ENCODE results near the gene CDH13. TPM values are rescaled to one million over a fixed set of nuclear protein-coding genes. Genes with fewer than 3 reads are reported as not detected.
A peak's percentile ranks its signal among the peaks of the same experiment; 100 is the strongest.

Gene CDH13
- total RNA-seq, 4 donors from 2014 or later: 3.4 to 14.8 (median 6.5) TPM

- intact Hi-C loops (cut with DNase I): loop anchor here (10.0 kb wide), 1 partner anchor 62 kb away; no protein-coding TSS in a partner anchor
- no peak for DNase-seq
- H3K27ac ChIP-seq: no peak overlapping the region
- peaks cover 4 to 12% of the 10 kb centered on the region in 2 donors for H3K4me1 ChIP-seq
- no peaks in the 10 kb centered on the region for H3K36me3 ChIP-seq
- no peaks in the 10 kb centered on the region for H3K27me3 ChIP-seq
- no peaks in the 10 kb centered on the region for H3K9me3 ChIP-seq
- WGBS, 2 donors: 80 to 89% methylated on average over 2 of the region's 2 CpGs
- TF ChIP-seq POLR2A (IDR thresholded peaks at IDR 0.05): no peak
- TF ChIP-seq, protein P1, sequence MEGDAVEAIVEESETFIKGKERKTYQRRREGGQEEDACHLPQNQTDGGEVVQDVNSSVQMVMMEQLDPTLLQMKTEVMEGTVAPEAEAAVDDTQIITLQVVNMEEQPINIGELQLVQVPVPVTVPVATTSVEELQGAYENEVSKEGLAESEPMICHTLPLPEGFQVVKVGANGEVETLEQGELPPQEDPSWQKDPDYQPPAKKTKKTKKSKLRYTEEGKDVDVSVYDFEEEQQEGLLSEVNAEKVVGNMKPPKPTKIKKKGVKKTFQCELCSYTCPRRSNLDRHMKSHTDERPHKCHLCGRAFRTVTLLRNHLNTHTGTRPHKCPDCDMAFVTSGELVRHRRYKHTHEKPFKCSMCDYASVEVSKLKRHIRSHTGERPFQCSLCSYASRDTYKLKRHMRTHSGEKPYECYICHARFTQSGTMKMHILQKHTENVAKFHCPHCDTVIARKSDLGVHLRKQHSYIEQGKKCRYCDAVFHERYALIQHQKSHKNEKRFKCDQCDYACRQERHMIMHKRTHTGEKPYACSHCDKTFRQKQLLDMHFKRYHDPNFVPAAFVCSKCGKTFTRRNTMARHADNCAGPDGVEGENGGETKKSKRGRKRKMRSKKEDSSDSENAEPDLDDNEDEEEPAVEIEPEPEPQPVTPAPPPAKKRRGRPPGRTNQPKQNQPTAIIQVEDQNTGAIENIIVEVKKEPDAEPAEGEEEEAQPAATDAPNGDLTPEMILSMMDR (IDR thresholded peaks at IDR 0.05): no peak
- H3K4me3 ChIP-seq (replicated peaks in 1 of 3): no peak overlapping the region
Measured at GRCh38 chr16:83296505-83296904, 669.7 kb downstream of the CDH13 start.

GRCh38 chr16:83298541-83298940, 671.8 kb downstream of the CDH13 start:
- intact Hi-C loops (cut with DNase I): loop anchor here (10.0 kb wide), 1 partner anchor 64 kb away; no protein-coding TSS in a partner anchor
- H3K27me3 ChIP-seq: no peaks in the 10 kb centered on the region
- peak overlapping the region; percentile 2 to 67 (median 45) for H3K27ac ChIP-seq
- TF ChIP-seq POLR2A (IDR thresholded peaks at IDR 0.05): no peak
- TF ChIP-seq, protein P1 (IDR thresholded peaks at IDR 0.05): no peak
- peak; percentile 66 to 68 for DNase-seq
- peaks cover 4 to 12% of the 10 kb centered on the region in 2 donors for H3K4me1 ChIP-seq
- H3K9me3 ChIP-seq: no peaks in the 10 kb centered on the region
- no peaks in the 10 kb centered on the region for H3K36me3 ChIP-seq
- H3K4me3 ChIP-seq (replicated peaks in 1 of 3): no peak overlapping the region

DNA sequence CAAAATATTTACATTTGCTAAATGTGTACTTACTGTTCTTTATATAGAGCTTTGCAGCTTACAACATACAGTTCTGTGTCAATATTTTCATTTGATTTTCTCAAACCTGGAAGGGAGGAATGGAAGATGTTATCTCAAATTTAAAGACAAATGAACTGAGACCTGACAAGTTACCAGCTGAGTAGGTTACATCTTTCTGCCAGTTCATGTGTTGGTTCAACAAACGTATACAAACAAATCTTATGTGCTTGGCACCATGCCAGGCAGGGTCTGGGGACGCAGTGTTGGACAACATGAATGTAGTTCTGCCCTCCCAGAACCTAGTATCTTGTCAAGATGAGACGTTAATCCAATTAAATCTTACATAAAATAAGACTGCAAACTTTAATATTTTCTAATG, 673.6 kb downstream of the CDH13 start:
- Histone ChIP-seq H3K27me3 (no peaks in the 10 kb centered on the region), H3K4me3 (replicated peaks in 1 of 3) (no peak overlapping the region), H3K4me1 (peaks cover 4 to 12% of the 10 kb centered on the region in 2 donors), H3K27ac (no peak overlapping the region), H3K36me3 (no peaks in the 10 kb centered on the region), H3K9me3 (no peaks in the 10 kb centered on the region)
- DNase-seq: no peak
- intact Hi-C loops (cut with DNase I): no loop called here
- no peak for TF ChIP-seq POLR2A (IDR thresholded peaks at IDR 0.05)
- TF ChIP-seq, protein P1 (IDR thresholded peaks at IDR 0.05): no peak
- WGBS, 2 donors: 53 to 54% methylated on average over 3 of the region's 3 CpGs

- WGBS, 2 donors: 69 to 80% methylated on average over 4 of the region's 4 CpGs
- H3K36me3 ChIP-seq: no peaks in the 10 kb centered on the region
- no peaks in the 10 kb centered on the region for H3K9me3 ChIP-seq
- no peaks in the 10 kb centered on the region for H3K27me3 ChIP-seq
- no peak for DNase-seq
- peaks cover 12 to 23% of the 10 kb centered on the region in 2 donors for H3K4me1 ChIP-seq
- H3K27ac ChIP-seq: no peak overlapping the region
- TF ChIP-seq POLR2A (IDR thresholded peaks at IDR 0.05): no peak
- intact Hi-C loops (cut with DNase I): no loop called here
- H3K4me3 ChIP-seq (replicated peaks in 1 of 3): no peak overlapping the region
Measured at GRCh38 chr16:83301971-83302370, 675.2 kb downstream of the CDH13 start.

DNA sequence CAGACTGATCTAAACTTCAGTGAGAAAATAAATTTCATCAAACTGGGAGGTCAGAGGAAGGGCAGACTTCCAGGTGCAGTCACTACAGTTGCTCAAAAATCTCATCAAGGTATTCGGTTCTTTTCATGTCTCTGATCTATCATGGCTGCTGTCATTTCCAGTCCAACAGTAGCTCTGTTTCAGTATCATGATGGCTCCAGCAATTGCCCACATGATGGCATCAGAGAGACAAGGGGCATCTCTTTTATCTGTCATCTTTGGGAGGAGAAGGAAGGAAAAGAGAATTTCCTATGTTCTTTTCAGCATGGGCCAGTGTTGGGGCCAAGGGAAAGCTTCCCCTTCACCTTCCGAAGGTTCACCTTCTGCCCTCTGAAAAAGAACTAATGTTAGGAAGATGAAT, 676.1 kb downstream of the CDH13 start:
- Histone ChIP-seq H3K27me3 (no peaks in the 10 kb centered on the region), H3K36me3 (no peaks in the 10 kb centered on the region), H3K4me3 (replicated peaks in 1 of 3) (no peak overlapping the region), H3K9me3 (no peaks in the 10 kb centered on the region), H3K4me1 (peaks cover 20 to 28% of the 10 kb centered on the region in 2 donors), H3K27ac (no peak overlapping the region)
- no peak for DNase-seq
- intact Hi-C loops (cut with DNase I): no loop called here
- TF ChIP-seq, protein P1 (IDR thresholded peaks at IDR 0.05): no peak
- no peak for TF ChIP-seq POLR2A (IDR thresholded peaks at IDR 0.05)
- 93% methylated on average over 2 of the region's 2 CpGs for WGBS, 2 donors

- Histone ChIP-seq H3K4me1 (peaks cover 31 to 39% of the 10 kb centered on the region in 2 donors), H3K9me3 (no peaks in the 10 kb centered on the region), H3K27ac (no peak overlapping the region), H3K4me3 (replicated peaks in 1 of 3) (no peak overlapping the region), H3K36me3 (no peaks in the 10 kb centered on the region), H3K27me3 (no peaks in the 10 kb centered on the region)
- intact Hi-C loops (cut with DNase I): no loop called here
- no peak for DNase-seq
- TF ChIP-seq POLR2A (IDR thresholded peaks at IDR 0.05): no peak
- TF ChIP-seq, protein P1 (IDR thresholded peaks at IDR 0.05): no peak
- WGBS, 2 donors: 75 to 86% methylated on average over 1 of the region's 1 CpG
Measured at GRCh38 chr16:83305092-83305491, 678.3 kb downstream of the CDH13 start.

All from thyroid gland (tissue), 4 donors.